B cell (primary cell): ENCODE results near the gene FOXK1. TPM values are rescaled to one million over a fixed set of nuclear protein-coding genes. Genes with fewer than 3 reads are reported as not detected.
A peak's percentile ranks its signal among the peaks of the same experiment; 100 is the strongest.

Source experiments
- ATAC-seq: fragments of 200-7000 bp; cut with Tn5 transposase; one replicate; pipeline ENCODE4 v1.10.0; 2021; ENCODE audit warnings: low read depth, mild to moderate bottlenecking, moderate number of reproducible peaks, moderate library complexity
- CTCF ChIA-PET: fragments of 350-600 bp; sonication (Branson Sonifier 250); formaldehyde crosslinking; loops from one replicate; lab custom pipeline; 2021; ENCODE audit warnings: antibody characterized with exemption, inconsistent platforms; lab: Charles Lee
- POLR2A ChIA-PET: fragments of 350-600 bp; sonication (Branson Sonifier 250); formaldehyde crosslinking; loops from one replicate; lab custom pipeline; 2021; ENCODE audit warnings: antibody characterized with exemption; lab: Charles Lee
- DNase-seq: peaks from one replicate; pipeline ENCODE4 v3.0.0; 2013
- H2AFZ ChIP-seq: 2 replicates; pipeline ENCODE4 v1.6.1; 2012; ENCODE audit warnings: mild to moderate bottlenecking, low read depth, low read length; ENCODE audit not compliant: insufficient read depth, poor library complexity, severe bottlenecking
- H3K27ac ChIP-seq, 2 donors: 1 replicate in 1 of 2; 2 replicates in 1 of 2; pipeline ENCODE4 v1.5.1; 2012 to 2013; ENCODE audit warnings: low read length in 2 of 2, mild to moderate bottlenecking in 2 of 2, moderate library complexity in 1 of 2
- H3K27me3 ChIP-seq, 4 experiments: fragments of 200-600 bp in 1 of 4; sonication (generic) in 1 of 4; replicated peaks in 1 of 4; 1 replicate in 2 of 4; 2 replicates in 2 of 4; pipeline versions ENCODE4 v1.6.1 to v1.7.0; 2013 to 2016; ENCODE audit warnings: low read length in 3 of 4, mild to moderate bottlenecking in 2 of 4, mixed read lengths in 1 of 4, moderate library complexity in 1 of 4; ENCODE audit not compliant: insufficient read depth in 4 of 4, control insufficient read depth in 3 of 4; ENCODE audit errors: control extremely low read depth in 1 of 4
- H3K36me3 ChIP-seq, 2 experiments: replicated peaks in 1 of 2; 1 replicate in 1 of 2; 2 replicates in 1 of 2; pipeline versions ENCODE4 v1.6.1 to v1.7.1; 2013; ENCODE audit warnings: low read length in 1 of 2; ENCODE audit not compliant: insufficient read depth in 2 of 2, control insufficient read depth in 1 of 2; ENCODE audit errors: control extremely low read depth in 1 of 2, extremely low read depth in 1 of 2
- H3K4me1 ChIP-seq, 2 donors: fragments of 200-600 bp in 1 of 2; sonication (generic) in 1 of 2; 1 replicate in 1 of 2; 2 replicates in 1 of 2; pipeline versions ENCODE4 v1.5.1 to v1.6.1; 2013 to 2017; ENCODE audit warnings: low read length in 2 of 2; ENCODE audit not compliant: control insufficient read depth in 2 of 2, insufficient read depth in 2 of 2
- H3K4me2 ChIP-seq: replicated peaks from 2 replicates; pipeline ENCODE3; 2012; ENCODE audit warnings: mild to moderate bottlenecking, low read depth, low read length; ENCODE audit not compliant: poor library complexity, severe bottlenecking
- H3K4me3 ChIP-seq, 5 experiments: fragments of 200-600 bp in 1 of 5; sonication (generic) in 1 of 5; 1 replicate in 3 of 5; 2 replicates in 2 of 5; pipeline versions ENCODE4 v1.5.1 to v1.7.0; 2011 to 2016; ENCODE audit warnings: low read length in 4 of 5, mild to moderate bottlenecking in 4 of 5, low read depth in 2 of 5, control low read depth in 1 of 5, moderate library complexity in 1 of 5; ENCODE audit not compliant: insufficient read depth in 1 of 5; ENCODE audit errors: control extremely low read depth in 1 of 5, extremely low read depth in 1 of 5
- H3K79me2 ChIP-seq: fragments of 200-600 bp; sonication (generic); one replicate; pipeline ENCODE4 v1.6.0; 2016; ENCODE audit warnings: low read length; ENCODE audit not compliant: control insufficient read depth, insufficient read depth
- H3K9ac ChIP-seq: fragments of 200-600 bp; sonication (generic); 2 replicates; pipeline ENCODE4 v1.6.1; 2017; ENCODE audit warnings: mild to moderate bottlenecking, low read length, moderate library complexity
- H3K9me3 ChIP-seq, 3 donors: one replicate each; pipeline versions ENCODE4 v1.6.1 to v1.7.1; 2013; ENCODE audit warnings: low read length in 2 of 3; ENCODE audit not compliant: control insufficient read depth in 2 of 3, insufficient read depth in 1 of 3; ENCODE audit errors: control extremely low read depth in 1 of 3
- H4K20me1 ChIP-seq: 2 replicates; pipeline ENCODE4 v1.6.0; 2012; ENCODE audit warnings: mild to moderate bottlenecking, low read length; ENCODE audit not compliant: insufficient read depth, control insufficient read depth, poor library complexity, severe bottlenecking
- H3K27ac Mint-ChIP-seq: one replicate; pipeline ENCODE4 v1.8.0; 2021; ENCODE audit warnings: mixed read lengths
- H3K27me3 Mint-ChIP-seq: one replicate; pipeline ENCODE4 v1.8.0; 2021; ENCODE audit warnings: mixed read lengths
- H3K4me1 Mint-ChIP-seq: one replicate; pipeline ENCODE4 v1.8.0; 2021; ENCODE audit warnings: mixed read lengths
- H3K4me3 Mint-ChIP-seq: one replicate; pipeline ENCODE4 v1.8.0; 2021; ENCODE audit warnings: mixed read lengths
- H3K9me3 Mint-ChIP-seq: one replicate; pipeline ENCODE4 v1.8.0; 2022; ENCODE audit warnings: mixed read lengths; ENCODE audit not compliant: insufficient read depth
- EZH2 ChIP-seq: IDR thresholded peaks from 2 replicates; pipeline ENCODE4 v1.6.1; 2012; ENCODE audit warnings: borderline replicate concordance, low read depth, mild to moderate bottlenecking, moderate library complexity, low read length; ENCODE audit not compliant: insufficient read depth, poor library complexity, severe bottlenecking
- WGBS: methylation state at CpG from one replicate; pipeline ENCODE4 v1.1.5; 2013; ENCODE audit warnings: missing lambda C conversion rate; ENCODE audit not compliant: insufficient coverage; 5-methylcytosine and 5-hydroxymethylcytosine counted together
- intact Hi-C: fragments of 100-400 bp; cut with micrococcal nuclease; formaldehyde crosslinking; loops from one replicate; pipeline ENCODE4 v1.10.0; 2022
- polyA plus RNA-seq: library from polyadenylated mRNA; depleted of rRNA; stranded (reverse); fragments of >200 nt; gene quantifications from 2 replicates; pipeline ENCODE4 v1.2.3, GENCODE V29; 2012
- total RNA-seq, 2 donors: library from RNA; stranded (reverse); fragments of 120-200 nt in 1 of 2; gene quantifications; 1 replicate in 1 of 2; 2 replicates in 1 of 2; pipeline versions ENCODE4 v1.2.3 to v1.2.4, GENCODE V29; 2013 to 2022
- TF ChIP-seq, protein P1 (sequence below): fragments of 200-600 bp; IDR thresholded peaks from one replicate; pipeline ENCODE4 v1.8.0; 2022; ENCODE audit warnings: antibody characterized with exemption, mild to moderate bottlenecking

FOXK1 gene
- total and polyA plus RNA-seq, 2 donors (not counting 1 experiment from before 2014, with no cell fraction given) = 17.9 to 56.2 TPM

- Histone ChIP-seq H3K79me2 (no peaks in the 10 kb centered on the region), H3K4me1 (peaks cover 0 to 9% of the 10 kb centered on the region in 2 donors), H3K4me3 (peak overlapping the region in 4 of 5 experiments; percentile 47 to 63 (median 61)), H3K27ac (no peak overlapping the region), H3K4me2 (peak overlapping the region; percentile 93), H3K9me3 (peaks cover 0 to 14% (median 0%) of the 10 kb centered on the region in 3 donors), H3K9ac (peak overlapping the region; percentile 68), H4K20me1 (no peaks in the 10 kb centered on the region), H2AFZ (peak overlapping the region; percentile 60), H3K36me3 (peaks cover 0 to 38% of the 10 kb centered on the region in 2 experiments), H3K27me3 (no peaks in the 10 kb centered on the region)
- ATAC-seq (peak; percentile 94), DNase-seq (peak; percentile 87)
- H3K4me1 Mint-ChIP-seq = peaks cover 2% of the 10 kb centered on the region
- ChIA-PET CTCF (interaction anchor here (0.6 to 2.8 kb wide), 10 partner anchors 16 to 1435 kb away, joined by 3 to 14 read pairs (median 5); partner anchors contain the start of gene AP5Z1), POLR2A (interaction anchor here (0.7 to 2.1 kb wide), 2 partner anchors 17 to 108 kb away, joined by 4 to 9 read pairs; partner anchors contain the start of gene AP5Z1)
- peak overlapping the region; percentile 61 for H3K4me3 Mint-ChIP-seq
- no peak overlapping the region for H3K27ac Mint-ChIP-seq
- H3K9me3 Mint-ChIP-seq = no peaks in the 10 kb centered on the region
- TF ChIP-seq, protein P1, sequence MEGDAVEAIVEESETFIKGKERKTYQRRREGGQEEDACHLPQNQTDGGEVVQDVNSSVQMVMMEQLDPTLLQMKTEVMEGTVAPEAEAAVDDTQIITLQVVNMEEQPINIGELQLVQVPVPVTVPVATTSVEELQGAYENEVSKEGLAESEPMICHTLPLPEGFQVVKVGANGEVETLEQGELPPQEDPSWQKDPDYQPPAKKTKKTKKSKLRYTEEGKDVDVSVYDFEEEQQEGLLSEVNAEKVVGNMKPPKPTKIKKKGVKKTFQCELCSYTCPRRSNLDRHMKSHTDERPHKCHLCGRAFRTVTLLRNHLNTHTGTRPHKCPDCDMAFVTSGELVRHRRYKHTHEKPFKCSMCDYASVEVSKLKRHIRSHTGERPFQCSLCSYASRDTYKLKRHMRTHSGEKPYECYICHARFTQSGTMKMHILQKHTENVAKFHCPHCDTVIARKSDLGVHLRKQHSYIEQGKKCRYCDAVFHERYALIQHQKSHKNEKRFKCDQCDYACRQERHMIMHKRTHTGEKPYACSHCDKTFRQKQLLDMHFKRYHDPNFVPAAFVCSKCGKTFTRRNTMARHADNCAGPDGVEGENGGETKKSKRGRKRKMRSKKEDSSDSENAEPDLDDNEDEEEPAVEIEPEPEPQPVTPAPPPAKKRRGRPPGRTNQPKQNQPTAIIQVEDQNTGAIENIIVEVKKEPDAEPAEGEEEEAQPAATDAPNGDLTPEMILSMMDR = peak; percentile 79
- TF ChIP-seq EZH2 = no peak
- intact Hi-C loops = loop anchor here (1.0 to 10.0 kb wide), 4 partner anchors 17 to 400 kb away; partner anchors contain the start of genes AP5Z1 and WIPI2
- 54% methylated on average over 41 of the region's 50 CpGs for WGBS
- H3K27me3 Mint-ChIP-seq = no peaks in the 10 kb centered on the region
These were observed 109.8 kb downstream of the FOXK1 start for GRCh38 chr7:4791738-4792536.
